ENCODE data around the gene SMC6.

Gene SMC6

GRCh38 chr2:17628349-17629261, 125.0 kb downstream of the SMC6 start:
- Histone ChIP-seq H3K4me3 (ENCODE audit: low read depth in 1 of 2, low read length in 2 of 2) (no peak overlapping the region), H3K9me3 (ENCODE audit: control insufficient read depth in 1 of 2, low read length in 2 of 2) (no peaks in the 10 kb centered on the region), H3K27ac (ENCODE audit: low read length) (no peak overlapping the region), H3K4me1 (ENCODE audit: control insufficient read depth in 1 of 2, insufficient read depth in 2 of 2, low read length in 2 of 2) (no peaks in the 10 kb centered on the region), H3K27me3 (ENCODE audit: low read depth, low read length) (no peaks in the 10 kb centered on the region), H3K36me3 (ENCODE audit: control insufficient read depth in 1 of 2, insufficient read depth in 2 of 2, low read length in 2 of 2) (no peaks in the 10 kb centered on the region)

GRCh38 chr2:17627434-17627833, 126.2 kb downstream of the SMC6 start:
- Histone ChIP-seq H3K27me3 (ENCODE audit: low read depth, low read length) (no peaks in the 10 kb centered on the region), H3K4me1 (ENCODE audit: control insufficient read depth in 1 of 2, insufficient read depth in 2 of 2, low read length in 2 of 2) (no peaks in the 10 kb centered on the region), H3K36me3 (ENCODE audit: control insufficient read depth in 1 of 2, insufficient read depth in 2 of 2, low read length in 2 of 2) (no peaks in the 10 kb centered on the region), H3K9me3 (ENCODE audit: control insufficient read depth in 1 of 2, low read length in 2 of 2) (no peaks in the 10 kb centered on the region), H3K27ac (ENCODE audit: low read length) (no peak overlapping the region), H3K4me3 (ENCODE audit: low read depth in 1 of 2, low read length in 2 of 2) (no peak overlapping the region)

- Histone ChIP-seq H3K36me3 (ENCODE audit: control insufficient read depth in 1 of 2, insufficient read depth in 2 of 2, low read length in 2 of 2) (no peaks in the 10 kb centered on the region), H3K27ac (ENCODE audit: low read length) (no peak overlapping the region), H3K9me3 (ENCODE audit: control insufficient read depth in 1 of 2, low read length in 2 of 2) (no peaks in the 10 kb centered on the region), H3K27me3 (ENCODE audit: low read depth, low read length) (no peaks in the 10 kb centered on the region), H3K4me3 (ENCODE audit: low read depth in 1 of 2, low read length in 2 of 2) (no peak overlapping the region), H3K4me1 (ENCODE audit: control insufficient read depth in 1 of 2, insufficient read depth in 2 of 2, low read length in 2 of 2) (no peaks in the 10 kb centered on the region)
Measured at GRCh38 chr2:17626986-17627385, 126.6 kb downstream of the SMC6 start.

- H3K4me3 ChIP-seq (ENCODE audit: low read depth in 1 of 2, low read length in 2 of 2) = no peak overlapping the region
- H3K4me1 ChIP-seq (ENCODE audit: control insufficient read depth in 1 of 2, insufficient read depth in 2 of 2, low read length in 2 of 2) = no peaks in the 10 kb centered on the region
- H3K27ac ChIP-seq (ENCODE audit: low read length) = no peak overlapping the region
- no peaks in the 10 kb centered on the region for H3K27me3 ChIP-seq (ENCODE audit: low read depth, low read length)
- H3K36me3 ChIP-seq (ENCODE audit: control insufficient read depth in 1 of 2, insufficient read depth in 2 of 2, low read length in 2 of 2) = no peaks in the 10 kb centered on the region
- H3K9me3 ChIP-seq (ENCODE audit: control insufficient read depth in 1 of 2, low read length in 2 of 2) = no peaks in the 10 kb centered on the region
Measured at GRCh38 chr2:17625446-17625845, 128.2 kb downstream of the SMC6 start.

GRCh38 chr2:17621781-17622180, 131.8 kb downstream of the SMC6 start:
- Histone ChIP-seq H3K36me3 (ENCODE audit: control insufficient read depth in 1 of 2, insufficient read depth in 2 of 2, low read length in 2 of 2) (no peaks in the 10 kb centered on the region), H3K4me1 (ENCODE audit: control insufficient read depth in 1 of 2, insufficient read depth in 2 of 2, low read length in 2 of 2) (no peaks in the 10 kb centered on the region), H3K27me3 (ENCODE audit: low read depth, low read length) (no peaks in the 10 kb centered on the region), H3K4me3 (ENCODE audit: low read depth in 1 of 2, low read length in 2 of 2) (no peak overlapping the region), H3K27ac (ENCODE audit: low read length) (no peak overlapping the region), H3K9me3 (ENCODE audit: control insufficient read depth in 1 of 2, low read length in 2 of 2) (no peaks in the 10 kb centered on the region)

- Histone ChIP-seq H3K4me1 (ENCODE audit: control insufficient read depth in 1 of 2, insufficient read depth in 2 of 2, low read length in 2 of 2) (no peaks in the 10 kb centered on the region), H3K9me3 (ENCODE audit: control insufficient read depth in 1 of 2, low read length in 2 of 2) (no peaks in the 10 kb centered on the region), H3K4me3 (ENCODE audit: low read depth in 1 of 2, low read length in 2 of 2) (no peak overlapping the region), H3K27ac (ENCODE audit: low read length) (no peak overlapping the region), H3K27me3 (ENCODE audit: low read depth, low read length) (no peaks in the 10 kb centered on the region), H3K36me3 (ENCODE audit: control insufficient read depth in 1 of 2, insufficient read depth in 2 of 2, low read length in 2 of 2) (no peaks in the 10 kb centered on the region)
Measured at GRCh38 chr2:17620841-17621240, 132.8 kb downstream of the SMC6 start.

GRCh38 chr2:17620280-17620679, 133.3 kb downstream of the SMC6 start:
- H3K27me3 ChIP-seq (ENCODE audit: low read depth, low read length) = no peaks in the 10 kb centered on the region
- H3K4me3 ChIP-seq (ENCODE audit: low read depth in 1 of 2, low read length in 2 of 2) = no peak overlapping the region
- no peaks in the 10 kb centered on the region for H3K4me1 ChIP-seq (ENCODE audit: control insufficient read depth in 1 of 2, insufficient read depth in 2 of 2, low read length in 2 of 2)
- no peak overlapping the region for H3K27ac ChIP-seq (ENCODE audit: low read length)
- H3K36me3 ChIP-seq (ENCODE audit: control insufficient read depth in 1 of 2, insufficient read depth in 2 of 2, low read length in 2 of 2) = no peaks in the 10 kb centered on the region
- no peaks in the 10 kb centered on the region for H3K9me3 ChIP-seq (ENCODE audit: control insufficient read depth in 1 of 2, low read length in 2 of 2)

- no peaks in the 10 kb centered on the region for H3K9me3 ChIP-seq (ENCODE audit: control insufficient read depth in 1 of 2, low read length in 2 of 2)
- no peaks in the 10 kb centered on the region for H3K36me3 ChIP-seq (ENCODE audit: control insufficient read depth in 1 of 2, insufficient read depth in 2 of 2, low read length in 2 of 2)
- H3K27me3 ChIP-seq (ENCODE audit: low read depth, low read length) = no peaks in the 10 kb centered on the region
- H3K27ac ChIP-seq (ENCODE audit: low read length) = no peak overlapping the region
- H3K4me3 ChIP-seq (ENCODE audit: low read depth in 1 of 2, low read length in 2 of 2) = no peak overlapping the region
- no peaks in the 10 kb centered on the region for H3K4me1 ChIP-seq (ENCODE audit: control insufficient read depth in 1 of 2, insufficient read depth in 2 of 2, low read length in 2 of 2)
Measured at GRCh38 chr2:17617955-17618354, 135.7 kb downstream of the SMC6 start.

- Histone ChIP-seq H3K4me3 (ENCODE audit: low read depth in 1 of 2, low read length in 2 of 2) (no peak overlapping the region), H3K36me3 (ENCODE audit: control insufficient read depth in 1 of 2, insufficient read depth in 2 of 2, low read length in 2 of 2) (no peaks in the 10 kb centered on the region), H3K4me1 (ENCODE audit: control insufficient read depth in 1 of 2, insufficient read depth in 2 of 2, low read length in 2 of 2) (no peaks in the 10 kb centered on the region), H3K27me3 (ENCODE audit: low read depth, low read length) (no peaks in the 10 kb centered on the region), H3K9me3 (ENCODE audit: control insufficient read depth in 1 of 2, low read length in 2 of 2) (no peaks in the 10 kb centered on the region), H3K27ac (ENCODE audit: low read length) (no peak overlapping the region)
Measured at GRCh38 chr2:17617516-17617915, 136.1 kb downstream of the SMC6 start.

- H3K4me3 ChIP-seq (ENCODE audit: low read depth in 1 of 2, low read length in 2 of 2) = no peak overlapping the region
Measured at GRCh38 chr2:17616405-17616804, 137.2 kb downstream of the SMC6 start.

GRCh38 chr2:17615728-17616351, 137.8 kb downstream of the SMC6 start:
- Histone ChIP-seq H3K4me3 (ENCODE audit: low read depth in 1 of 2, low read length in 2 of 2) (no peak overlapping the region), H3K4me1 (ENCODE audit: control insufficient read depth in 1 of 2, insufficient read depth in 2 of 2, low read length in 2 of 2) (no peaks in the 10 kb centered on the region), H3K27ac (ENCODE audit: low read length) (no peak overlapping the region), H3K27me3 (ENCODE audit: low read depth, low read length) (no peaks in the 10 kb centered on the region), H3K9me3 (ENCODE audit: control insufficient read depth in 1 of 2, low read length in 2 of 2) (no peaks in the 10 kb centered on the region), H3K36me3 (ENCODE audit: control insufficient read depth in 1 of 2, insufficient read depth in 2 of 2, low read length in 2 of 2) (no peaks in the 10 kb centered on the region)

More at GRCh38 chr2:17616405-17616804, 137.2 kb downstream of the SMC6 start:
- H3K36me3 ChIP-seq (ENCODE audit: control insufficient read depth in 1 of 2, insufficient read depth in 2 of 2, low read length in 2 of 2) = no peaks in the 10 kb centered on the region
- no peaks in the 10 kb centered on the region for H3K9me3 ChIP-seq (ENCODE audit: control insufficient read depth in 1 of 2, low read length in 2 of 2)
- no peak overlapping the region for H3K27ac ChIP-seq (ENCODE audit: low read length)
- no peaks in the 10 kb centered on the region for H3K27me3 ChIP-seq (ENCODE audit: low read depth, low read length)
- no peaks in the 10 kb centered on the region for H3K4me1 ChIP-seq (ENCODE audit: control insufficient read depth in 1 of 2, insufficient read depth in 2 of 2, low read length in 2 of 2)
